GM21825 (cell line): ENCODE data around the gene TMEM190.
"Not testable (repeated sequence)": the region's sequence is repeated elsewhere in the genome, so short reads cannot be mapped to it uniquely, and the experiment has no call there.

Experiments
- ATAC-seq: cut with Tn5 transposase; IDR thresholded peaks from one replicate; pipeline ENCODE4 v1.9.1; 2021; ENCODE audit warnings: mild to moderate bottlenecking, moderate library complexity; ENCODE audit not compliant: unreplicated experiment

Gene TMEM190

GRCh38 chr19:55376241-55376933 is at the start of gene TMEM190:
TMEM190 (plus strand) TSS chr19:55376826; CDS start chr19:55376854, 28 bp downstream.
- no peak for ATAC-seq

- ATAC-seq: not testable (repeated sequence)
These were observed 47.8 kb upstream of the TMEM190 start for GRCh38 chr19:55328774-55329318.

- not testable (repeated sequence) for ATAC-seq
These were observed 46.8 kb upstream of the TMEM190 start for GRCh38 chr19:55329791-55330190.

- no peak for ATAC-seq
These were observed 42.8 kb upstream of the TMEM190 start for GRCh38 chr19:55333870-55334269.

GRCh38 chr19:55336101-55336500 is 40.5 kb upstream of the TMEM190 start:
- ATAC-seq: no peak

GRCh38 chr19:55339105-55339888 is 37.3 kb upstream of the TMEM190 start, which contains the start of gene KMT5C:
KMT5C (plus strand) TSS chr19:55339876; CDS start chr19:55341937, 2,061 bp downstream.
- ATAC-seq: peak; percentile 72

- no peak for ATAC-seq
These were observed 36.5 kb upstream of the TMEM190 start for GRCh38 chr19:55339889-55340783.

GRCh38 chr19:55340784-55341147 is 35.9 kb upstream of the TMEM190 start:
- no peak for ATAC-seq

GRCh38 chr19:55341171-55341588 is 35.4 kb upstream of the TMEM190 start:
- no peak for ATAC-seq

- ATAC-seq: no peak
These were observed 34.8 kb upstream of the TMEM190 start for GRCh38 chr19:55341595-55342531.

GRCh38 chr19:55344444-55344843 is 32.2 kb upstream of the TMEM190 start:
- no peak for ATAC-seq

GRCh38 chr19:55345101-55345817 is 31.4 kb upstream of the TMEM190 start:
- ATAC-seq: no peak

- no peak for ATAC-seq
These were observed 30.6 kb upstream of the TMEM190 start for GRCh38 chr19:55345818-55346724.

- no peak for ATAC-seq
These were observed 29.7 kb upstream of the TMEM190 start for GRCh38 chr19:55346725-55347441.

- ATAC-seq: no peak
These were observed 29.1 kb upstream of the TMEM190 start for GRCh38 chr19:55347442-55348009.

- no peak for ATAC-seq
These were observed 28.1 kb upstream of the TMEM190 start for GRCh38 chr19:55348317-55349034.
